Measurements from ENCODE around the gene PLCL2. TPM values are rescaled to one million over a fixed set of nuclear protein-coding genes. Genes with fewer than 3 reads are reported as not detected.

The PLCL2 gene
- total RNA-seq, 1 donor from 2014 or later: 11.3 TPM

DNA sequence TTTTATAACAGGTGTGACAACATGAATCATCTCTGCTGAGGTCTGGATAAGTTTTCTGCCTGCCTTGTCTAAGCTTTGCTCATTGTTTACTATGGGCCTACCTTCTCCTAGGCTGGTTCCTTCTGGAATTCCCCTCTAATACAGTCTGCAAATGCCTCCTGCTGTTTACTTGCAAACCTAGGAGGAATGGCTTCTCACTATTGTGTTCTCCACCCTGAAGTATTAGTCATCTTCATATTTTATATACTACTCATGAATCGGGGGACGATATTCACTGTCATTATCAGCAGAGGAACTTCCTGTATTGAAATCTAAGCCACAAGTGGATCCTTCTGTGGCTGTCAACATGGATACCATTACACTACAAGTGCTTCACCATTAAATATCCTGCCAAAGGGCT is 154.8 kb downstream of the PLCL2 start:
- no peaks in the 10 kb centered on the region for H3K36me3 Mint-ChIP-seq (ENCODE audit: insufficient read depth)
- no peak overlapping the region for H3K4me3 Mint-ChIP-seq (ENCODE audit: low read depth)
- H3K27me3 Mint-ChIP-seq: no peaks in the 10 kb centered on the region
- DNase-seq (ENCODE audit: low spot score, unreplicated experiment): no peak
- H3K4me1 Mint-ChIP-seq (ENCODE audit: low read depth): no peaks in the 10 kb centered on the region
- H3K9me3 Mint-ChIP-seq (ENCODE audit: low read depth): no peaks in the 10 kb centered on the region
- H3K27ac Mint-ChIP-seq: no peak overlapping the region
- TF ChIP-seq, protein P1, sequence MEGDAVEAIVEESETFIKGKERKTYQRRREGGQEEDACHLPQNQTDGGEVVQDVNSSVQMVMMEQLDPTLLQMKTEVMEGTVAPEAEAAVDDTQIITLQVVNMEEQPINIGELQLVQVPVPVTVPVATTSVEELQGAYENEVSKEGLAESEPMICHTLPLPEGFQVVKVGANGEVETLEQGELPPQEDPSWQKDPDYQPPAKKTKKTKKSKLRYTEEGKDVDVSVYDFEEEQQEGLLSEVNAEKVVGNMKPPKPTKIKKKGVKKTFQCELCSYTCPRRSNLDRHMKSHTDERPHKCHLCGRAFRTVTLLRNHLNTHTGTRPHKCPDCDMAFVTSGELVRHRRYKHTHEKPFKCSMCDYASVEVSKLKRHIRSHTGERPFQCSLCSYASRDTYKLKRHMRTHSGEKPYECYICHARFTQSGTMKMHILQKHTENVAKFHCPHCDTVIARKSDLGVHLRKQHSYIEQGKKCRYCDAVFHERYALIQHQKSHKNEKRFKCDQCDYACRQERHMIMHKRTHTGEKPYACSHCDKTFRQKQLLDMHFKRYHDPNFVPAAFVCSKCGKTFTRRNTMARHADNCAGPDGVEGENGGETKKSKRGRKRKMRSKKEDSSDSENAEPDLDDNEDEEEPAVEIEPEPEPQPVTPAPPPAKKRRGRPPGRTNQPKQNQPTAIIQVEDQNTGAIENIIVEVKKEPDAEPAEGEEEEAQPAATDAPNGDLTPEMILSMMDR (IDR thresholded peaks at IDR 0.05; ENCODE audit: unreplicated experiment): no peak

DNA sequence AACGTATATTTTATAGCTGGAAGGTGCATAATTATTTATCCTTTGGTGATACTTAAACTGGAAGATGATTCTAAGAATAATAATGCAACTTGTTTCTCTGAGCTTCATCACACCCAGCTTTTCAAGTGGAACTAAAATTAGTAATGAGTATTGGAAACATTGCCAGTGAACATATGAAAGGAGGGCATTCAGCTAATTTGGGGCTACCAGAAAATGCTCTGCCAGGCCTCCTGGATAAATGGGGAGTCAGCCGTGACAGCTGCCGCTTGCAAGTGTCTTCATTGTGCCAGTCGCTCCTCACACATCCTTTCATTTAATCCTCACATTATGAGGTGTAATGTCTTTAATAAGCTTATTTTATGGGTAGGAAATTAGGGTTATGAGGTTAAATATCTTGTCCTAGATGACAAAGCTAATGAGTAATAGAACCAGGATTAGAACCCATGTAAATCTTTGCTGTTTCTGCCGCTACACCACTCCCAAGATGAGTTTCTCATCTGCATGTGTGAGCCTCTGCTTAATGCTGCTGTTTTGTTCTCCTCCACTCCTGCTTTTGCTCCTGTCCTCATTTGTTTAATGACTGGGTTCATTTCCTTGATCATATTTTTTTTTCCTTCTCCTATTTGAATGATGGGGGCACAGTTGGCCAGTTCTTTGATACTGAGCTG is 155.7 kb downstream of the PLCL2 start:
- Mint-ChIP-seq H3K27me3 (no peaks in the 10 kb centered on the region), H3K4me1 (ENCODE audit: low read depth) (no peaks in the 10 kb centered on the region), H3K27ac (no peak overlapping the region), H3K9me3 (ENCODE audit: low read depth) (no peaks in the 10 kb centered on the region), H3K36me3 (ENCODE audit: insufficient read depth) (no peaks in the 10 kb centered on the region), H3K4me3 (ENCODE audit: low read depth) (no peak overlapping the region)
- no peak for DNase-seq (ENCODE audit: low spot score, unreplicated experiment)
- TF ChIP-seq, protein P1 (IDR thresholded peaks at IDR 0.05; ENCODE audit: unreplicated experiment): no peak

DNA sequence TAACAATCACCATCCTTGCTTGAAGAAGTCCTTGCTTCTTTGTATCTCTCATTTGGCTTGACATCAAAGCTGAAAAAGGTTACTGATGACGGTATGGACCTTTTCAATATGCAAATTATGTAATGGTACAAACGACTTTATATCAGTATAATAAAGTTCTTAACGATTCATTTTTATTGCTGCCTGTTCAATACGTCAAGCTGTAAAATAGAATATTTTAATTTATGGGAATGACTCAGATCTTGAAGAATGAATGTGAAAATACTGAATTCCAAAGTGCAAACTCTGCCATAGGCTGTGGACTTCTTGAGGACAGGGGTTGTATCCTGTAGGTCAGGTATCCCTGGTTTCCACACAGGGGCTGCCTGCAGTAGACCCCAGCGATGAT is 156.2 kb downstream of the PLCL2 start:
- Mint-ChIP-seq H3K36me3 (ENCODE audit: insufficient read depth) (no peaks in the 10 kb centered on the region), H3K4me1 (ENCODE audit: low read depth) (no peaks in the 10 kb centered on the region), H3K27ac (no peak overlapping the region), H3K4me3 (ENCODE audit: low read depth) (no peak overlapping the region), H3K9me3 (ENCODE audit: low read depth) (no peaks in the 10 kb centered on the region), H3K27me3 (no peaks in the 10 kb centered on the region)
- TF ChIP-seq, protein P1 (IDR thresholded peaks at IDR 0.05; ENCODE audit: unreplicated experiment): no peak
- DNase-seq (ENCODE audit: low spot score, unreplicated experiment): no peak

DNA sequence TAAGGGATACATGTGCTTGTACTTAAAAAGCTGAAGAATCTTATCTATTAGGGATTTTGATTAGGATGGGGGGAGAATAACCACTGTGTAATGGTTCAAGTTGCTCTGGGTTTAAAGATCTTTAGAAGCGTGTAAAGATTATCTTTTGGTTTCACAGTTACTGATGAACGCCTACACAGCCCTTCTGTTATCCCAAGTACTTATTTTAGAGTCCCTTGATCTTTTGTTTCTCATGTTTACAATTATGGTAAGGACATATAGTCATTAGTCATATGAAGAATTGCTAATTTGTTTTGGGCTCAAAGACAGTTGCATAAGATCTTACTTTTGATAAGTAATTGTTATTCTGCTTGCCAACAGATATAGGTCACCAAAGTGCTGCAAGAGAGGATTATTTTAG is 160.1 kb downstream of the PLCL2 start:
- Mint-ChIP-seq H3K27me3 (no peaks in the 10 kb centered on the region), H3K4me1 (ENCODE audit: low read depth) (no peaks in the 10 kb centered on the region), H3K4me3 (ENCODE audit: low read depth) (no peak overlapping the region), H3K27ac (no peak overlapping the region), H3K9me3 (ENCODE audit: low read depth) (peaks cover 4% of the 10 kb centered on the region), H3K36me3 (ENCODE audit: insufficient read depth) (peaks cover 3% of the 10 kb centered on the region)
- TF ChIP-seq, protein P1 (IDR thresholded peaks at IDR 0.05; ENCODE audit: unreplicated experiment): no peak
- no peak for DNase-seq (ENCODE audit: low spot score, unreplicated experiment)

DNA sequence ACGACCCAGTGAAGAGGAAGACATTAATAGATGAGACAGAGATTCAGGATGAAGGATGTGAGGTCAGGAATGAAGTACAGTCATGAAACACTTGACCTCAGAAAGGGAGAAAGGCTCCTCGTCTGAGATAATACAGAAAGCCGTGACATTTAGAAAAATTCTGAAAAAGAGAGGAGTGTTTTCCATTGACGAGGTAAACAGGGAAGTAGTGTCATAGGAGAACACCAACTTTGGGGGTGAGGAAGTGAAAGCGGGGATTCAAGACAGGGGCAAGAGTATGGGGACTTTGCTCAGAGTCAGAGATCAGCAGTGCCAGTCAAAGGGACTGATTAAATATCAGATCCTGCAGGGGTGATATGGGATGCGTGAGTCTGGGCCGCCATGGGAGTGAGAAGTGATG is 160.9 kb downstream of the PLCL2 start:
- Mint-ChIP-seq H3K27me3 (no peaks in the 10 kb centered on the region), H3K4me3 (ENCODE audit: low read depth) (no peak overlapping the region), H3K27ac (no peak overlapping the region), H3K9me3 (ENCODE audit: low read depth) (peaks cover 4% of the 10 kb centered on the region), H3K36me3 (ENCODE audit: insufficient read depth) (peaks cover 3% of the 10 kb centered on the region), H3K4me1 (ENCODE audit: low read depth) (no peaks in the 10 kb centered on the region)
- TF ChIP-seq, protein P1 (IDR thresholded peaks at IDR 0.05; ENCODE audit: unreplicated experiment): no peak
- DNase-seq (ENCODE audit: low spot score, unreplicated experiment): no peak
